HFF-Myc (cell line): ENCODE results near the gene MAPKAPK3.

Experiments used
- DNase-seq: peaks from one replicate; pipeline ENCODE4 v3.0.0-alpha.2; 2011; ENCODE audit warnings: low read depth; ENCODE audit errors: extremely low read depth
- H3K4me3 ChIP-seq: replicated peaks from 2 replicates; pipeline ENCODE4 v1.5.1; 2011; ENCODE audit warnings: low read depth, mild to moderate bottlenecking, control low read depth, low read length
- TF ChIP-seq, protein P1 (sequence below): IDR thresholded peaks from 2 replicates; pipeline ENCODE4 v1.5.1; 2012; ENCODE audit warnings: mild to moderate bottlenecking, low read depth, low read length, control low read depth; ENCODE audit errors: missing control alignments

MAPKAPK3 gene

GRCh38 chr3:50609763-50610085 lies 7.2 kb upstream of the MAPKAPK3 start:
- TF ChIP-seq, protein P1, sequence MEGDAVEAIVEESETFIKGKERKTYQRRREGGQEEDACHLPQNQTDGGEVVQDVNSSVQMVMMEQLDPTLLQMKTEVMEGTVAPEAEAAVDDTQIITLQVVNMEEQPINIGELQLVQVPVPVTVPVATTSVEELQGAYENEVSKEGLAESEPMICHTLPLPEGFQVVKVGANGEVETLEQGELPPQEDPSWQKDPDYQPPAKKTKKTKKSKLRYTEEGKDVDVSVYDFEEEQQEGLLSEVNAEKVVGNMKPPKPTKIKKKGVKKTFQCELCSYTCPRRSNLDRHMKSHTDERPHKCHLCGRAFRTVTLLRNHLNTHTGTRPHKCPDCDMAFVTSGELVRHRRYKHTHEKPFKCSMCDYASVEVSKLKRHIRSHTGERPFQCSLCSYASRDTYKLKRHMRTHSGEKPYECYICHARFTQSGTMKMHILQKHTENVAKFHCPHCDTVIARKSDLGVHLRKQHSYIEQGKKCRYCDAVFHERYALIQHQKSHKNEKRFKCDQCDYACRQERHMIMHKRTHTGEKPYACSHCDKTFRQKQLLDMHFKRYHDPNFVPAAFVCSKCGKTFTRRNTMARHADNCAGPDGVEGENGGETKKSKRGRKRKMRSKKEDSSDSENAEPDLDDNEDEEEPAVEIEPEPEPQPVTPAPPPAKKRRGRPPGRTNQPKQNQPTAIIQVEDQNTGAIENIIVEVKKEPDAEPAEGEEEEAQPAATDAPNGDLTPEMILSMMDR: no peak
- H3K4me3 ChIP-seq: no peak overlapping the region
- no peak for DNase-seq

DNA sequence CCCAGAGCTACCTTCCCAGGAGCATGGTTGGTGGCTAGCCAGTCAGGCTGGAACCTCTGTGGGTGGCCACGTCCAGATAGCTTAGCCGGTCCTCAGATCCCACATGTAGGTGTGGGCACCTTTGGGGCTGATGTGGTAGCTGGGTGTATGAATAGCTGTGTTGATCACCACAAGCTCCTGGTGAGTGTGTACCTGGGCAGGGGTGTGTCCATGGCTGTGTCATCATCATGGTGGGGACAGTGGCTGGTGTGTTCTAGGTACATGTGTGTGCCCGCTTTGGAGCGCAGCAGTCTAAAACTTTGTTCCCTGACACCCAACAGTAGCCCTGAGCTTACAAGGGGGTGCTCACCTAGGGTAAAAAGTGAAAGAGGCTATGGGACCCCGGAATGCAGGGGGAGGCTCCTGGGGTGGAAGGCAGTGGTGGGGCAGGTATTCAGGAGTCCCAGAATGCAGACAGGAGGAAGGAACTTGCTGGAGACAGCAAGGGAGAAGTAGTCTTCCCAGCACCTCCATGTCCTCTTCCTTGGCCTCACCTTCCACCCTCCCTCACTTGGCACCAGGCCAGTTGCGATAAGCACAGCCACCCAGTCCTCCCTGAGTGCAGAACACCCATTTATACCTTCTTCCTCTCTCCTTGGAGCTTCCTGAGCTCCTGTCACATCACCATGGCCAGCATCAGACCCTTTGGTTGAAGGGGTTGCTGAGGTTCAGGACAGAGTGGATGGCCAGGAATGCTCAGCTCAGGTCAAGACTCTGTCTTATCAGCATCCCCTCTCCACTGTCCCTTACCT lies 6.6 kb upstream of the MAPKAPK3 start:
- no peak for DNase-seq
- TF ChIP-seq, protein P1: no peak
- peak overlapping the region; percentile 67 for H3K4me3 ChIP-seq

DNA sequence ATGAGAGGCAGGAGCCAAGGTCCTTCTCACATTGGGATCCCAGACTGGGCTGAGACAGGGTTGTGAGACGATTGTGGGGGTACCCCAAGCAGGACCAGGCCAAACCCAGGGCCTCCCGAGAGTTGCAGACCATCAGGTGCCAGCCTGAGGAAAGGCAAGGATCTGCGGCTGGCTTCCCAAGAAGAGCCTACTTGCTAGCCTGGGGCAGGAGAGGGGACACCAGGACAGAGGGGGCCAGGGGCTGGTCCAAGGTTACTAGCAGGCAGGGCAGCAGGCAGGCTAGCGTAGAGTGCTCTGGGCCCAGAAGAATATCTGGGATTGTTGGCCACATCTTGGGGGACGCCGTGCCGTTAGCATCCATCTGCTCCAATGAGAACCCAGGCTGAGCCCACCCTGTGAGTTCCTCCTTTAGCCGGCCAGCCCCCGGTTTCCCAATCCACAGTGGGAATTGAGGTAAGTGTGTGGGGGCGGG lies 5.9 kb upstream of the MAPKAPK3 start:
- TF ChIP-seq, protein P1: no peak
- H3K4me3 ChIP-seq: peak overlapping the region; percentile 67
- no peak for DNase-seq

- TF ChIP-seq, protein P1: peak; percentile 48
- DNase-seq: no peak
- H3K4me3 ChIP-seq: peak within 1 kb of the TSS; percentile 67
These were observed 5.3 kb upstream of the MAPKAPK3 start, which contains the start of gene CISH for GRCh38 chr3:50611464-50612233. Gene CISH, minus strand, starts transcription at chr3:50611774. Its CDS starts 124 bp downstream, at chr3:50611650.

- TF ChIP-seq, protein P1: no peak
- peak overlapping the region; percentile 67 for H3K4me3 ChIP-seq
- no peak for DNase-seq
These were observed 4.6 kb upstream of the MAPKAPK3 start for GRCh38 chr3:50612234-50612882.

GRCh38 chr3:50612970-50613846 lies 3.7 kb upstream of the MAPKAPK3 start:
- TF ChIP-seq, protein P1: no peak
- no peak for DNase-seq
- H3K4me3 ChIP-seq: no peak overlapping the region
